ENCODE data around the gene TLDC2. TPM values are rescaled to one million over a fixed set of nuclear protein-coding genes. Genes with fewer than 3 reads are reported as not detected.

TLDC2 gene
- total and polyA plus RNA-seq, 3 donors from 2014 or later = 2.8 to 3.4 (median 2.9) TPM

- no peaks in the 10 kb centered on the region for H3K36me3 ChIP-seq (ENCODE audit: low read depth, missing control alignments)
- H3K4me1 ChIP-seq = no peaks in the 10 kb centered on the region
- TF ChIP-seq POLR2A (IDR thresholded peaks at IDR 0.05) (no peak), CTCF (IDR thresholded peaks at IDR 0.05) (no peak)
- no peak overlapping the region for H3K27ac ChIP-seq
- WGBS, 2 donors = 57 to 73% methylated on average over 4 of the region's 4 CpGs
- H3K9me3 ChIP-seq = no peaks in the 10 kb centered on the region
- DNase-seq = no peak
- H3K27me3 ChIP-seq = no peaks in the 10 kb centered on the region
- H3K4me3 ChIP-seq = no peak overlapping the region
- intact Hi-C loops (cut with DNase I; ENCODE audit: low total_unique reads) = no loop called here
These were observed 32.7 kb downstream of the TLDC2 start for GRCh38 chr20:36908603-36909002.

- no peak overlapping the region for H3K4me3 ChIP-seq
- H3K36me3 ChIP-seq (ENCODE audit: low read depth, missing control alignments) = no peaks in the 10 kb centered on the region
- H3K27me3 ChIP-seq = no peaks in the 10 kb centered on the region
- no peaks in the 10 kb centered on the region for H3K9me3 ChIP-seq
- H3K27ac ChIP-seq = no peak overlapping the region
- WGBS, 2 donors = 95 to 96% methylated on average over 2 of the region's 2 CpGs
- H3K4me1 ChIP-seq = no peaks in the 10 kb centered on the region
- no peak for TF ChIP-seq POLR2A (IDR thresholded peaks at IDR 0.05)
- no peak for TF ChIP-seq CTCF (IDR thresholded peaks at IDR 0.05)
- DNase-seq = no peak
- intact Hi-C loops (cut with DNase I; ENCODE audit: low total_unique reads) = no loop called here
These were observed 40.3 kb downstream of the TLDC2 start for GRCh38 chr20:36916199-36916598.

- Histone ChIP-seq H3K9me3 (no peaks in the 10 kb centered on the region), H3K36me3 (ENCODE audit: low read depth, missing control alignments) (no peaks in the 10 kb centered on the region), H3K4me3 (no peak overlapping the region), H3K27ac (no peak overlapping the region), H3K4me1 (no peaks in the 10 kb centered on the region), H3K27me3 (no peaks in the 10 kb centered on the region)
- no peak for DNase-seq
- intact Hi-C loops (cut with DNase I; ENCODE audit: low total_unique reads) = no loop called here
- no peak for TF ChIP-seq CTCF (IDR thresholded peaks at IDR 0.05)
- TF ChIP-seq POLR2A (IDR thresholded peaks at IDR 0.05) = no peak
- 95 to 97% methylated on average over 6 of the region's 6 CpGs for WGBS, 2 donors
These were observed 41.3 kb downstream of the TLDC2 start for GRCh38 chr20:36917240-36917639.

- Histone ChIP-seq H3K27ac (no peak overlapping the region), H3K9me3 (no peaks in the 10 kb centered on the region), H3K27me3 (no peaks in the 10 kb centered on the region), H3K4me3 (no peak overlapping the region), H3K36me3 (ENCODE audit: low read depth, missing control alignments) (no peaks in the 10 kb centered on the region), H3K4me1 (no peaks in the 10 kb centered on the region)
- no peak for DNase-seq
- no peak for TF ChIP-seq CTCF (IDR thresholded peaks at IDR 0.05)
- TF ChIP-seq POLR2A (IDR thresholded peaks at IDR 0.05) = no peak
- intact Hi-C loops (cut with DNase I; ENCODE audit: low total_unique reads) = no loop called here
These were observed 42.0 kb downstream of the TLDC2 start for GRCh38 chr20:36917943-36918342.

- no peaks in the 10 kb centered on the region for H3K9me3 ChIP-seq
- no peak overlapping the region for H3K27ac ChIP-seq
- peak; percentile 74 to 96 (median 87) for TF ChIP-seq CTCF (IDR thresholded peaks at IDR 0.05)
- no peak for TF ChIP-seq POLR2A (IDR thresholded peaks at IDR 0.05)
- H3K36me3 ChIP-seq (ENCODE audit: low read depth, missing control alignments) = no peaks in the 10 kb centered on the region
- peak; percentile 26 for DNase-seq
- no peaks in the 10 kb centered on the region for H3K4me1 ChIP-seq
- no peaks in the 10 kb centered on the region for H3K27me3 ChIP-seq
- H3K4me3 ChIP-seq = no peak overlapping the region
- WGBS, 2 donors = 17 to 26% methylated on average over 2 of the region's 2 CpGs
- intact Hi-C loops (cut with DNase I; ENCODE audit: low total_unique reads) = no loop called here
These were observed 43.9 kb downstream of the TLDC2 start for GRCh38 chr20:36919715-36920333.

All from testis (tissue), 3 donors.